NCI-H526 (cell line): Measurements from ENCODE around the gene NTN5.

Source experiments
- DNase-seq, 2 experiments: peaks; one replicate each; lab custom pipeline; 2025; lab: John Stamatoyannopoulos, UW

NTN5 gene

GRCh38 chr19:48614436-48615230 is 58.2 kb downstream of the NTN5 start, which contains the start of gene FAM83E:
FAM83E (minus strand) TSS chr19:48615076; CDS start chr19:48613372, 1,704 bp downstream.
- DNase-seq = peak; percentile 34 to 50

- DNase-seq = no peak
These were observed 58.9 kb downstream of the NTN5 start for GRCh38 chr19:48613852-48614435.

GRCh38 chr19:48613024-48613851 is 59.6 kb downstream of the NTN5 start:
- DNase-seq = no peak

- DNase-seq = no peak
These were observed 60.9 kb downstream of the NTN5 start for GRCh38 chr19:48611872-48612271.
